SHP77 treated with DMSO at 0.1 percent for 48 hours (cell line): Measurements from ENCODE around the gene CACNA1C.

Source experiments
- DNase-seq: peaks from one replicate; lab custom pipeline; 2025; lab: John Stamatoyannopoulos, UW

Gene CACNA1C

GRCh38 chr12:2198542-2198941 lies 145.8 kb downstream of the CACNA1C start:
- DNase-seq: no peak

- DNase-seq: no peak
Measured at GRCh38 chr12:2205996-2206395, 153.2 kb downstream of the CACNA1C start.

- DNase-seq: no peak
Measured at GRCh38 chr12:2208837-2209635, 156.2 kb downstream of the CACNA1C start.

- no peak for DNase-seq
Measured at GRCh38 chr12:2211119-2211518, 158.3 kb downstream of the CACNA1C start.

- no peak for DNase-seq
Measured at GRCh38 chr12:2212537-2212936, 159.8 kb downstream of the CACNA1C start.

GRCh38 chr12:2212971-2213869 lies 160.4 kb downstream of the CACNA1C start:
- DNase-seq: no peak

- DNase-seq: no peak
Measured at GRCh38 chr12:2214411-2214810, 161.6 kb downstream of the CACNA1C start.

- no peak for DNase-seq
Measured at GRCh38 chr12:2215709-2216560, 163.1 kb downstream of the CACNA1C start.

- DNase-seq: no peak
Measured at GRCh38 chr12:2218706-2219105, 165.9 kb downstream of the CACNA1C start.

- DNase-seq: no peak
Measured at GRCh38 chr12:2221030-2221621, 168.3 kb downstream of the CACNA1C start.

- DNase-seq: no peak
Measured at GRCh38 chr12:2222691-2223090, 169.9 kb downstream of the CACNA1C start.

- no peak for DNase-seq
Measured at GRCh38 chr12:2224961-2225360, 172.2 kb downstream of the CACNA1C start.

- DNase-seq: no peak
Measured at GRCh38 chr12:2225696-2226095, 172.9 kb downstream of the CACNA1C start.

GRCh38 chr12:2226641-2227040 lies 173.9 kb downstream of the CACNA1C start:
- no peak for DNase-seq

- DNase-seq: no peak
Measured at GRCh38 chr12:2227360-2227759, 174.6 kb downstream of the CACNA1C start.

- no peak for DNase-seq
Measured at GRCh38 chr12:2228535-2228934, 175.7 kb downstream of the CACNA1C start.

- no peak for DNase-seq
Measured at GRCh38 chr12:2229661-2230539, 177.1 kb downstream of the CACNA1C start.

GRCh38 chr12:2231011-2231595 lies 178.3 kb downstream of the CACNA1C start:
- no peak for DNase-seq

- DNase-seq: no peak
Measured at GRCh38 chr12:2231956-2232355, 179.2 kb downstream of the CACNA1C start.

GRCh38 chr12:2233034-2233433 lies 180.2 kb downstream of the CACNA1C start:
- DNase-seq: no peak
